ENCODE results near the gene COL5A1.

Gene COL5A1

DNA sequence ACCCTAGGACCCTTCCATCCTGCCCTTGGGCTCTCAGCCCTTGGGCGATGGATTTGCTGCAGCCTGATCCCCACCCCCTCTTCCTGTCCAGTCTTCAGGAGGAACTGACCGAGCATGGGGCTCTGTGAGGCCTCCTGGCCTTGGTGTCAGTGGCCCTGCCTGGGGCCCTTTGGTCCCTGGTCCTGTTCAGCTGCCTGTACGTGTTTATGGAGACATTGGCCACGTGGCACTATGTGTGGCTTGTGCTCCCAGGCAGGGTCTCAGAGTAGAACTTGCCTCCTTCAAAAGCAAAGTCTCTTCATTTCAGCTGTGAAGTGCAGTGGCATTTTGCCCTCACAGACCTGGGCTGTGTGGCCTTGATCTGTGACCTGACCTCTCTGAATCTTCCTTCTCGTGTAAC is 250.1 kb downstream of the COL5A1 start:
- Histone ChIP-seq H3K4me2 (ENCODE audit: insufficient read depth, low read length) (no peak overlapping the region), H4K20me1 (ENCODE audit: insufficient read depth, low read length) (no peaks in the 10 kb centered on the region), H3K36me3 (ENCODE audit: insufficient read depth, low read length) (no peaks in the 10 kb centered on the region), H3K4me1 (ENCODE audit: insufficient read depth, low read length) (no peaks in the 10 kb centered on the region), H3K4me3 (ENCODE audit: low read depth in 1 of 2, low read length in 2 of 2) (no peak overlapping the region), H3K27me3 (ENCODE audit: insufficient read depth, low read length, poor library complexity) (no peaks in the 10 kb centered on the region), H3K79me2 (ENCODE audit: insufficient read depth, low read length) (no peaks in the 10 kb centered on the region), H3K27ac (ENCODE audit: low read length) (no peak overlapping the region), H3K9ac (ENCODE audit: low read depth, low read length) (no peak overlapping the region), H3K9me3 (ENCODE audit: insufficient read depth, low read length, severe bottlenecking) (no peaks in the 10 kb centered on the region), H2AFZ (ENCODE audit: low read depth, low read length) (no peak overlapping the region)
- no peak for TF ChIP-seq EZH2 (IDR thresholded peaks at IDR 0.05; ENCODE audit: borderline replicate concordance, low read depth, low read length, severe bottlenecking)
- TF ChIP-seq, protein P1, sequence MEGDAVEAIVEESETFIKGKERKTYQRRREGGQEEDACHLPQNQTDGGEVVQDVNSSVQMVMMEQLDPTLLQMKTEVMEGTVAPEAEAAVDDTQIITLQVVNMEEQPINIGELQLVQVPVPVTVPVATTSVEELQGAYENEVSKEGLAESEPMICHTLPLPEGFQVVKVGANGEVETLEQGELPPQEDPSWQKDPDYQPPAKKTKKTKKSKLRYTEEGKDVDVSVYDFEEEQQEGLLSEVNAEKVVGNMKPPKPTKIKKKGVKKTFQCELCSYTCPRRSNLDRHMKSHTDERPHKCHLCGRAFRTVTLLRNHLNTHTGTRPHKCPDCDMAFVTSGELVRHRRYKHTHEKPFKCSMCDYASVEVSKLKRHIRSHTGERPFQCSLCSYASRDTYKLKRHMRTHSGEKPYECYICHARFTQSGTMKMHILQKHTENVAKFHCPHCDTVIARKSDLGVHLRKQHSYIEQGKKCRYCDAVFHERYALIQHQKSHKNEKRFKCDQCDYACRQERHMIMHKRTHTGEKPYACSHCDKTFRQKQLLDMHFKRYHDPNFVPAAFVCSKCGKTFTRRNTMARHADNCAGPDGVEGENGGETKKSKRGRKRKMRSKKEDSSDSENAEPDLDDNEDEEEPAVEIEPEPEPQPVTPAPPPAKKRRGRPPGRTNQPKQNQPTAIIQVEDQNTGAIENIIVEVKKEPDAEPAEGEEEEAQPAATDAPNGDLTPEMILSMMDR (IDR thresholded peaks at IDR 0.05; ENCODE audit: borderline replicate concordance, extremely low read depth, low read length, poor library complexity, severe bottlenecking) = no peak
- DNase-seq (no peak), ATAC-seq (ENCODE audit: insufficient read depth, low read depth) (no peak)

DNA sequence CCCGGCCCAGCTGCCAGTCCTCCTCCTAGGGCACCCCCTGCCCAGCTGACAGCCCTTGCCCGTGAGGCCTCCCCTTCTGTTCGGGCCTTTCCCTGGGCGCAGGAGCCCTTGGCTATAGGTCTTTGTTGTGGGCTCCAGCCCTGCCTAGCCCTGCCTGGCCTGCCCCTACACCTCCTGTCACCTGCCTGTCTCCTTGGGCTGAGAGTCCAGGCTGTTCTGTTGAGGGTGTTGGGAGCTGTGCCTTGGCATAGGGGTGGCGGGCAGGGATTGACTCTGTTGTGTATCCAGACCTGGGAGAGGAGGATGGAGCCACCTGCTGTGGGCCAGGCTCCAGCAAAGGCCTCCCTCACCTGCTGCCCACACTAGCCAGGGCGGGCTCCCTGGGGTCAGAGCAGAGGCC is 250.6 kb downstream of the COL5A1 start:
- Histone ChIP-seq H2AFZ (ENCODE audit: low read depth, low read length) (no peak overlapping the region), H3K9ac (ENCODE audit: low read depth, low read length) (no peak overlapping the region), H4K20me1 (ENCODE audit: insufficient read depth, low read length) (no peaks in the 10 kb centered on the region), H3K9me3 (ENCODE audit: insufficient read depth, low read length, severe bottlenecking) (no peaks in the 10 kb centered on the region), H3K4me2 (ENCODE audit: insufficient read depth, low read length) (no peak overlapping the region), H3K79me2 (ENCODE audit: insufficient read depth, low read length) (no peaks in the 10 kb centered on the region), H3K4me1 (ENCODE audit: insufficient read depth, low read length) (no peaks in the 10 kb centered on the region), H3K36me3 (ENCODE audit: insufficient read depth, low read length) (no peaks in the 10 kb centered on the region), H3K4me3 (ENCODE audit: low read depth in 1 of 2, low read length in 2 of 2) (no peak overlapping the region), H3K27ac (ENCODE audit: low read length) (no peak overlapping the region), H3K27me3 (ENCODE audit: insufficient read depth, low read length, poor library complexity) (no peaks in the 10 kb centered on the region)
- TF ChIP-seq EZH2 (IDR thresholded peaks at IDR 0.05; ENCODE audit: borderline replicate concordance, low read depth, low read length, severe bottlenecking) = no peak
- ATAC-seq (ENCODE audit: insufficient read depth, low read depth) (no peak), DNase-seq (no peak)

DNA sequence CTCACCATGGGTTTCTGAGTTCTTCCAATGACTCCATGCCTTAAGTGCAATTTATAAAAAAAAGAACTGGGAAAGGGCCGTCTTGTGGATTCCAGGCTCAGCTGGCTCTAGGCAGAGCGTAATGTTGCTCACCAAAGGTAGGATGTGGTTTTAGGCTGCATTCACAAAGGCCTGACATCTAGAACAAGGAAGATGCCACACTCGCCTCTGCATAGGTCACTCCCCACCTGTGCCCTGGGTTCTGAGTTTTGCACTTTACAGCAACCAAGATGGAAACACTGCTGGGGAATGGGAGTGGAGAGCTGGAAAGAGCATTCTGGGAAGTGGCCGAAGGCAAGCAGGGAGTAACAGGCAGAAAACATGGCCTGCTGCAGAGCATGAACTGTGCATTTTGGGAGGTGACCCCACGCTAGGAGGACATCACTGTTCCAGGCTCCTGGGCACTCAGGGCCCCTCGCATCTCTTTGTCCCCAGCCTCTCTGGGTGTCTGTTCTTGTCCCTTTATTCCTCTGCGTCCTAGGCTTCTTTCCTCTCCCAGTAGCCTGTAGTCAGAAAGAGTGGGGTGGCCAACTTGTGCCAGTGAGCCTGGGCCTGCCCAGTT is 251.3 kb downstream of the COL5A1 start:
- H2AFZ ChIP-seq (ENCODE audit: low read depth, low read length) = no peak overlapping the region
- no peaks in the 10 kb centered on the region for H3K4me1 ChIP-seq (ENCODE audit: insufficient read depth, low read length)
- no peak overlapping the region for H3K9ac ChIP-seq (ENCODE audit: low read depth, low read length)
- TF ChIP-seq, protein P1 (IDR thresholded peaks at IDR 0.05; ENCODE audit: borderline replicate concordance, extremely low read depth, low read length, poor library complexity, severe bottlenecking) = no peak
- TF ChIP-seq EZH2 (IDR thresholded peaks at IDR 0.05; ENCODE audit: borderline replicate concordance, low read depth, low read length, severe bottlenecking) = no peak
- no peak overlapping the region for H3K4me3 ChIP-seq (ENCODE audit: low read depth in 1 of 2, low read length in 2 of 2)
- ATAC-seq (ENCODE audit: insufficient read depth, low read depth) (no peak), DNase-seq (no peak)
- H3K27me3 ChIP-seq (ENCODE audit: insufficient read depth, low read length, poor library complexity) = no peaks in the 10 kb centered on the region
- H3K79me2 ChIP-seq (ENCODE audit: insufficient read depth, low read length) = no peaks in the 10 kb centered on the region
- no peak overlapping the region for H3K27ac ChIP-seq (ENCODE audit: low read length)
- H3K36me3 ChIP-seq (ENCODE audit: insufficient read depth, low read length) = no peaks in the 10 kb centered on the region
- no peak overlapping the region for H3K4me2 ChIP-seq (ENCODE audit: insufficient read depth, low read length)
- H3K9me3 ChIP-seq (ENCODE audit: insufficient read depth, low read length, severe bottlenecking) = no peaks in the 10 kb centered on the region
- no peaks in the 10 kb centered on the region for H4K20me1 ChIP-seq (ENCODE audit: insufficient read depth, low read length)

Data from DND-41 (cell line).